HG02943 (cell line): ENCODE data around the gene RASSF8.
"Not testable (repeated sequence)": the region's sequence is repeated elsewhere in the genome, so short reads cannot be mapped to it uniquely, and the experiment has no call there.

Experiments
- ATAC-seq: cut with Tn5 transposase; IDR thresholded peaks from one replicate; pipeline ENCODE4 v1.9.1; 2021; ENCODE audit warnings: mild to moderate bottlenecking, low read depth, moderate library complexity; ENCODE audit not compliant: unreplicated experiment

Gene RASSF8

GRCh38 chr12:26054383-26054782, 95.9 kb downstream of the RASSF8 start:
- no peak for ATAC-seq

GRCh38 chr12:26055087-26055486, 96.6 kb downstream of the RASSF8 start:
- ATAC-seq: no peak

DNA sequence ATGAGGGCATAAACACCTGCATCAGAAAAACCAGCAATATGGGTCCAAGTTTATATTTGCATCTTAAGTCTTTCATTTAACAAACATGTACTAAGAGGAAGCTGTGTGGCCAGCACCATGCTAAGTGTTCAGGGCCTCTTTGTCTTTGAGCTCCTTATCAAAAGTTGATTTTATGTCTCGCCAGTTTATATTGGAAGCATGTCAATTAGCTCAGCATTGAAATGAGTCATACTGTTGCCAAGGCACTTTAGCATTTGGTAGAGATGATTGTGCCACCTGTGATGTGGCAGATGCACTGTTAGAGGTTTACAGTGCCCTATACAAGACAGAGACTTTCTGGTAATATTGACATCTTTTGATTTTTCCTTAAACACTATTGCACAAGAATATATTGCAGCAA, 97.9 kb downstream of the RASSF8 start:
- ATAC-seq: no peak

- ATAC-seq: not testable (repeated sequence)
These were observed 98.8 kb downstream of the RASSF8 start for GRCh38 chr12:26057271-26057670.

DNA sequence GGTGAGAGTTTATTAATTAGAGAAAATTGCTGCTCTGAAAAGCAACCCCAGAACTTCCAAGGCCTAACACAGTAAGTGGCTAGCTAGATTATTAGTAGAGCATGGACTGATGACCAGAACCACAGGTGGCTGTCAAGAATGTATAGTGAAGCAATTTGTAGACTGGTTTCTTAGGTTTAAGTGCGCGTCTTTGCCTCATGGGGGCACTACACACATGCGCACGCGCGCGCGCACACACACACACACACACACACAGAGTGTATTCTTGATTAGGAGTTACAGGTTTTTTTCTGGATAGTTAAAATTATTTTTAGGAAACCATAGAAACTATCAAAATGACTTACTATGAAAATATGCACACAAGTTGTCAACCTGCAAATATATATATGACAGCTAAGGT, 99.8 kb downstream of the RASSF8 start:
- ATAC-seq: no peak

- ATAC-seq: no peak
These were observed 100.3 kb downstream of the RASSF8 start for GRCh38 chr12:26058818-26059217.

- ATAC-seq: no peak
These were observed 103.5 kb downstream of the RASSF8 start for GRCh38 chr12:26062006-26062405.

DNA sequence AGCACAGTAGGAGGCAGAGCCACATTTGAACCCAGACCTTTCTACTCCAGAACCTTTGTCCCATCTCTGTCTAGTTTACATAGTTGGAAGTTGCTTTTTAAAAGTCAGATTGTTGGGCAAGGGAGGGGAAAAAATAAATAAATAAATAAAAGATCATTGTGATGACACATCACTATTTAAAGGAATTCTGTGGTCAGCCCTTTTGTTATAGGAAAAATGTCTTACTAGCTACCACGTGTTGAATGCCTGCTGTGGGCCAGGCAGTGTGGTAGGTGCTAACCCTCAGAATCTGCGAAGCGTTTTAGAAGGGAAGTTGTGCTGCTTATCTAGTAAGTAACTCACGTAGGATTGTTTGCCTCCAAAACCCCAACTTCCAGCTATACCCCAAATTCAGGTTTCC, 104.1 kb downstream of the RASSF8 start:
- ATAC-seq: no peak

DNA sequence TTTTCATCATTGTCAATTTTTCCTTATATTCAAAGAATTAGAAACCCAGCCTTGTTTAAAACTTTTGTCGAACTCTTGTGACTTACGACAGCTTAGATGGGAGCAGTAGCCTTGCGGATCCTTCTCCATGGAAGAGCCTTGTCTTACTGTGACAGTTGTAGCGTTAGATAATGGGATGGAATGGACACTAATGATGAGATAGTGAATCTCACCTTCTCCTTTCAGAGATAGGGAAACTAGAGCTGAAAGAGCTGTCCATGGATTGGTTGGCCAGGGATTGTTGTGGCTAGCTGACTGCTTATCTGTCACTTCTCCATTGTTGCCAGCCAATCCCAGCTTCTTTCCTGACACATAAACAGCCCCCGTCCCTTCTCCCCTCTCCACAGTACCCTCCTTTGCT, 107.0 kb downstream of the RASSF8 start:
- ATAC-seq: no peak

GRCh38 chr12:26068503-26068902, 110.0 kb downstream of the RASSF8 start:
- ATAC-seq: no peak

DNA sequence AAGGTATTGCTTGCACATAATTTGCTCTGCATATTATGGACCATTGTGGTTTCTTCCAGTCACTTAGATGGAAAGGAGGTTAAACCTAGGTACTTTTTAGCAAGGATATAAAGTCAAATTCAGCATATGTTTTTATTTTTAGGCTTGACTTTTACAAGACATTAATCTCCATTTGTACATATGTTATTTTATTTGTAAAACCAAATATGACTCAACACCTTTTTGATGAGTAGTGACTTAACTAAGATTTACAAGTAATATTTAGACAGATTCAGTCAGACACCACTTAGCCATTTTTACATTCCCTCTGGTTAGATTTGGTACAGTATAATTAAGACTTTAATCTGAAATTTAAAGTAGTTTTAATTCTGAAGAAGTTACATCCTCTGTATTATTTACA, 111.3 kb downstream of the RASSF8 start:
- ATAC-seq: no peak

DNA sequence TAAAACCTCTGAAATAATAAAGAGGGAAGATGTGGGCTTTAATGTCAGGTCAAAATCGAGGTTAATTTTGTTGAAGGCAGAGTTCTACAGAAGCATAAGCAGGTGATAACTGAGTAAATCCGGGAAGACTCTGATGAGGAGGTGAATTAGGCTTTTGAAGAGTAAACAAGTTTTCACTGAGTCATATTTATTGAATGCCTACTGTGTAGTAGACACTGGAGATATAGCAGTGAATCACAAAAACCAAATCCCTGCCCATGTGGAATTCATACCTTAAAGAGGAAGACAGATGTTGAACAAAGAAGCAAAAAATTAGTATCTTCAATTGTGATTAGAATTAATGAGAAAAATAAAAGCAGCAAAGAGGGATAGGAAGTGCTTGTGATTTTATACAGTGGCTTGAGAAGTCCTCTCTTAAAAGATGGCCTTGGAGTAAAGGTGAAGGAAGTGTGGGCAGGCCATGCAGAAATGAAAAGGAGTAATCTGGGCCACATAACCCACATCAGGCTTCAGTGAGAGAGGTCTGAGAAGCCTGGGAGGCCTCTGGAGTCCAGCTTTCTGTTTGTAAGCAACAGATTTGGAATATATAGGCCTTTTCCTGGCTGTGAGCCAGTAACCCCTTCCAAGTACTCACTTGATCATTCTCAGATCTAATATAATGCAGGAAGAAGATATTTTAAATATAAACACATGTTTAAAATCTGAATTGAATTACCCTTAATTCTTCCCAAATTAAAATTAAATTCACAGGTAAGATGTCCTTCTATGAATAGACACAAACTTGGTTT, 119.6 kb downstream of the RASSF8 start:
- ATAC-seq: no peak

DNA sequence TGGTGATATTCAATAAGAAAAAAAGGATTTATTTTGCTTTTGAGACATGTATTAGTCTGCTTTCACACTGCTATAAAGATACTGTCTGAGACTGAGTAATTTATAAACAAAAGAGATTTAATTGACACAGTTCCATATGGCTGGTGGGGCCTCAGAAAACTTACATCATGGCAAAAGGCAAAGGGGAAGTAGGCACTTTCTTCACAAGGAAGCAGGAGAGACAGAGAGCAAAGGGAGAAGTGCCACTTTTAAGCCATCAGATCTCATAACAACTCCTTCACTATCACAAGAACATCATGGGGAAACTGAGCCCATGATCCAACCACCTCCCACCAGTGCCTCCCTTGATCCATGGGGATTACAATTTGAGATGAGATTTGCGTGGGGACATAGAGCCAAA, 122.4 kb downstream of the RASSF8 start:
- no peak for ATAC-seq

GRCh38 chr12:26086936-26087335, 128.5 kb downstream of the RASSF8 start:
- no peak for ATAC-seq

DNA sequence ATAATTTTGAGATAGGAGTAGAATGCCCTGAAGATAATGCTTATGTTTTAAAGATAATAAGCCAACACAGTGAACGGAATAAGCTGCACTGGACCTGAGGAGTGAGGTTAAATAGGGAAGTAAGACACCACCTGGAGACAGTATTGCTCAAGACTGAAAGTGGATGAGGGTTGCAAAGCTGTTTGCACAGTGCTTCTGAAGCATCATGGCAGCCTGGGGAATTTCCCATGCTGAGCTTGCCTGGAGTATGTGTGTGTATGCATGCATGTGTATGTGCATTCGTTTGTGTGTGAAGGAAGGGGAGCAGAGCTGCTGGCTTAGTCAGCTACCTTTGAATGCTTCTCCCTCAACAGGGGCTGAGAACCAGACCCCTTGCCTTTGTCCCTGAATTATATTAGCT, 130.5 kb downstream of the RASSF8 start:
- peak; percentile 82 for ATAC-seq

GRCh38 chr12:26090836-26091510, 132.5 kb downstream of the RASSF8 start:
- ATAC-seq: no peak

DNA sequence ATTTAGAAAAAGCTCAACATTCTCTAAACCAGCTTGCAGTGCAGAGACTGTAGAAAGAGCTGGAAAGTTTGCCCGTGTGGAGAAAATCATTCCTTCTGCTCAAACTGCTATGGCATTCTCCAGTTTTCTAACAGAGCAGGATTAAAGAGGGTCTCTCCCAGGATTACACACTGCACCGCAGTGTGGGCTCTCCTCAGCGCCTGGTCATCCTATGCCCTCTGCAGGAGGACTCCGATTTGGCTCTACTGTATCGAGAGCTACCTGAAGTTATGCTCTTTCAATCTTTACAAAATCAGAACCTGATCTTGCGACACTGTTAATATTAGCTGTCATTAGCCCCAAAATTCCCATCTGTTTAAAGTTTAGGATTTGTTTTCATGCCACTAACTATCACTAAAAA, 133.3 kb downstream of the RASSF8 start:
- no peak for ATAC-seq

- no peak for ATAC-seq
These were observed 134.0 kb downstream of the RASSF8 start for GRCh38 chr12:26092346-26093105.

GRCh38 chr12:26095186-26095585, 136.7 kb downstream of the RASSF8 start:
- no peak for ATAC-seq

DNA sequence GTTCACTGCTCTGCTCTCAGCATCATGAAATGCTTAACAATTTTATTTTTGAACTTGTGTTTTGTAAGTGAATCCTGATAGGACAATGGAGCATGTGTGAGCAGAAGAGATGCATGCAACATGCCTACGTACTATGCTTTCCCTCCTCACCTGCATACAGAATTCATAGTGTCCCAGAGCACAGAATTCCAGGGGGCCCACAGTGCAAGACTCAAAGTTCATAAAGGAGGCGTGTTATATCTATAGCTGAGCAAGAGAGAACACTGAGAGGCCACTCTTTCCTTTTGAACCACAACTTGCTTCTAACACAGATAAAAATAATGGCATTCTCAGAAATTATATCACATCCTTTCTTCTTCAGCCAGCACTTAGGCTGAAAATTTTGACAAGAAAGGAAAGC, 137.6 kb downstream of the RASSF8 start:
- ATAC-seq: no peak
